ENCODE results near the gene HSDL1. TPM values are rescaled to one million over a fixed set of nuclear protein-coding genes. Genes with fewer than 3 reads are reported as not detected.

HSDL1 gene
- polyA plus RNA-seq, 1 experiment, result 12.1 TPM

- Histone ChIP-seq H3K27me3 (ENCODE audit: control insufficient read depth, insufficient read depth, low read length) (no peaks in the 10 kb centered on the region), H3K36me3 (ENCODE audit: control insufficient read depth, insufficient read depth, low read length) (no peaks in the 10 kb centered on the region; the same call in 1 of the 2 replicates), H3K4me3 (ENCODE audit: low read depth, low read length) (no peak overlapping the region)
- ChIA-PET CTCF (no interaction called here), POLR2A (no interaction called here)
- no peak for TF ChIP-seq CTCF (IDR thresholded peaks at IDR 0.05; ENCODE audit: insufficient read depth, low read depth, low read length)
- no peak for DNase-seq (ENCODE audit: low read depth)
Measured at GRCh38 chr16:84136331-84137125, 8.4 kb downstream of the HSDL1 start.

GRCh38 chr16:84132527-84133285 lies 12.3 kb downstream of the HSDL1 start:
- Histone ChIP-seq H3K4me3 (ENCODE audit: low read depth, low read length) (no peak overlapping the region), H3K36me3 (ENCODE audit: control insufficient read depth, insufficient read depth, low read length) (no peaks in the 10 kb centered on the region; the same call in none of the 2 replicates), H3K27me3 (ENCODE audit: control insufficient read depth, insufficient read depth, low read length) (no peaks in the 10 kb centered on the region)
- ChIA-PET CTCF (interaction anchor here (1.7 kb wide), 1 partner anchor 54 kb away, joined by 5 read pairs; the partner anchor contains the start of gene TAF1C), POLR2A (no interaction called here)
- no peak for DNase-seq (ENCODE audit: low read depth)
- no peak for TF ChIP-seq CTCF (IDR thresholded peaks at IDR 0.05; ENCODE audit: insufficient read depth, low read depth, low read length)

- DNase-seq (ENCODE audit: low read depth), result no peak
- H3K36me3 ChIP-seq (ENCODE audit: control insufficient read depth, insufficient read depth, low read length), result no peaks in the 10 kb centered on the region; the same call in none of the 2 replicates
- POLR2A ChIA-PET, result no interaction called here
- TF ChIP-seq CTCF (IDR thresholded peaks at IDR 0.05; ENCODE audit: insufficient read depth, low read depth, low read length), result no peak
- H3K4me3 ChIP-seq (ENCODE audit: low read depth, low read length), result no peak overlapping the region
- no peaks in the 10 kb centered on the region for H3K27me3 ChIP-seq (ENCODE audit: control insufficient read depth, insufficient read depth, low read length)
- CTCF ChIA-PET, result interaction anchor here (0.6 kb wide), 1 partner anchor 295 kb away, joined by 3 read pairs; no protein-coding TSS in a partner anchor
Measured at GRCh38 chr16:84131117-84131516, 13.9 kb downstream of the HSDL1 start.

GRCh38 chr16:84124257-84125073 lies 20.5 kb downstream of the HSDL1 start:
- ChIA-PET POLR2A (no interaction called here), CTCF (interaction anchor here (1.2 kb wide), 1 partner anchor 62 kb away, joined by 3 read pairs; the partner anchor contains the start of gene TAF1C)
- H3K4me3 ChIP-seq (ENCODE audit: low read depth, low read length), result no peak overlapping the region
- TF ChIP-seq CTCF (IDR thresholded peaks at IDR 0.05; ENCODE audit: insufficient read depth, low read depth, low read length), result no peak
- H3K27me3 ChIP-seq (ENCODE audit: control insufficient read depth, insufficient read depth, low read length), result no peaks in the 10 kb centered on the region
- H3K36me3 ChIP-seq (ENCODE audit: control insufficient read depth, insufficient read depth, low read length), result no peaks in the 10 kb centered on the region; the same call in 1 of the 2 replicates
- no peak for DNase-seq (ENCODE audit: low read depth)

Measured in BJ (cell line).